HepG2 (cell line): ENCODE measurements around the gene RNF133.

Source experiments
- ATF1 ChIP-seq: IDR thresholded peaks from 2 replicates; pipeline ENCODE4 v1.6.1; 2016; ENCODE audit warnings: mild to moderate bottlenecking, control low read depth
- CBFB ChIP-seq: sonication (generic); formaldehyde crosslinking; IDR thresholded peaks from 2 replicates; pipeline ENCODE4 v1.4.0; 2020; ENCODE audit warnings: missing genetic modification reagents
- CREB3 ChIP-seq: sonication (generic); formaldehyde crosslinking; IDR thresholded peaks from 2 replicates; pipeline ENCODE4 v1.5.0; 2020; ENCODE audit warnings: missing genetic modification reagents
- CTCF ChIP-seq: sonication (generic); formaldehyde crosslinking; IDR thresholded peaks from 2 replicates; pipeline ENCODE4 v1.5.0; 2020; ENCODE audit warnings: mild to moderate bottlenecking, missing genetic modification reagents, moderate library complexity
- ERF ChIP-seq: IDR thresholded peaks from 2 replicates; pipeline ENCODE4 v1.6.1; 2018; ENCODE audit warnings: missing biosample characterization, missing genetic modification reagents
- HDAC2 ChIP-seq: sonication (generic); formaldehyde crosslinking; IDR thresholded peaks from 2 replicates; pipeline ENCODE4 v1.4.0; 2020; ENCODE audit warnings: missing genetic modification reagents
- NR3C1 ChIP-seq: sonication (generic); formaldehyde crosslinking; IDR thresholded peaks from 2 replicates; pipeline ENCODE4 v1.4.0; 2020; ENCODE audit warnings: missing genetic modification reagents
- PREB ChIP-seq: sonication (generic); formaldehyde crosslinking; IDR thresholded peaks from 2 replicates; pipeline ENCODE4 v1.4.0; 2020; ENCODE audit warnings: missing genetic modification reagents
- THYN1 ChIP-seq: sonication (generic); formaldehyde crosslinking; IDR thresholded peaks from 2 replicates; pipeline ENCODE4 v1.8.1; 2023; ENCODE audit warnings: low read depth, mild to moderate bottlenecking, moderate library complexity, missing genetic modification reagents, borderline replicate concordance
- XBP1 ChIP-seq: sonication (generic); formaldehyde crosslinking; IDR thresholded peaks from 2 replicates; pipeline ENCODE4 v1.5.0; 2020; ENCODE audit warnings: missing genetic modification reagents
- ZMYM2 ChIP-seq: sonication (generic); formaldehyde crosslinking; IDR thresholded peaks from 2 replicates; pipeline ENCODE4 v1.8.0; 2022; ENCODE audit warnings: mild to moderate bottlenecking, missing genetic modification reagents
- ZNF318 ChIP-seq: sonication (generic); formaldehyde crosslinking; IDR thresholded peaks from 2 replicates; pipeline ENCODE4 v1.4.0; 2020; ENCODE audit warnings: mild to moderate bottlenecking, missing genetic modification reagents

GRCh38 chr7:122694697-122695096, 4.2 kb downstream of the RNF133 start:
- TF ChIP-seq ERF (CRISPR knock-in tag) (no peak), ATF1 (CRISPR knock-in tag) (no peak), CTCF (CRISPR knock-in tag) (no peak), CBFB (no peak), HDAC2 (CRISPR knock-in tag) (no peak), CREB3 (no peak), ZMYM2 (CRISPR knock-in tag) (no peak), XBP1 (CRISPR knock-in tag) (no peak), ZNF318 (CRISPR knock-in tag) (no peak), PREB (CRISPR knock-in tag) (no peak), NR3C1 (CRISPR knock-in tag) (no peak), THYN1 (no peak)
